CMK (cell line): Measurements from ENCODE around the gene RPS13.
"Not testable (repeated sequence)": the region's sequence is repeated elsewhere in the genome, so short reads cannot be mapped to it uniquely, and the experiment has no call there.

Experiments used
- DNase-seq: peaks from one replicate; pipeline ENCODE4 v3.0.0-alpha.2; 2010; ENCODE audit warnings: low read depth

RPS13 gene

DNA sequence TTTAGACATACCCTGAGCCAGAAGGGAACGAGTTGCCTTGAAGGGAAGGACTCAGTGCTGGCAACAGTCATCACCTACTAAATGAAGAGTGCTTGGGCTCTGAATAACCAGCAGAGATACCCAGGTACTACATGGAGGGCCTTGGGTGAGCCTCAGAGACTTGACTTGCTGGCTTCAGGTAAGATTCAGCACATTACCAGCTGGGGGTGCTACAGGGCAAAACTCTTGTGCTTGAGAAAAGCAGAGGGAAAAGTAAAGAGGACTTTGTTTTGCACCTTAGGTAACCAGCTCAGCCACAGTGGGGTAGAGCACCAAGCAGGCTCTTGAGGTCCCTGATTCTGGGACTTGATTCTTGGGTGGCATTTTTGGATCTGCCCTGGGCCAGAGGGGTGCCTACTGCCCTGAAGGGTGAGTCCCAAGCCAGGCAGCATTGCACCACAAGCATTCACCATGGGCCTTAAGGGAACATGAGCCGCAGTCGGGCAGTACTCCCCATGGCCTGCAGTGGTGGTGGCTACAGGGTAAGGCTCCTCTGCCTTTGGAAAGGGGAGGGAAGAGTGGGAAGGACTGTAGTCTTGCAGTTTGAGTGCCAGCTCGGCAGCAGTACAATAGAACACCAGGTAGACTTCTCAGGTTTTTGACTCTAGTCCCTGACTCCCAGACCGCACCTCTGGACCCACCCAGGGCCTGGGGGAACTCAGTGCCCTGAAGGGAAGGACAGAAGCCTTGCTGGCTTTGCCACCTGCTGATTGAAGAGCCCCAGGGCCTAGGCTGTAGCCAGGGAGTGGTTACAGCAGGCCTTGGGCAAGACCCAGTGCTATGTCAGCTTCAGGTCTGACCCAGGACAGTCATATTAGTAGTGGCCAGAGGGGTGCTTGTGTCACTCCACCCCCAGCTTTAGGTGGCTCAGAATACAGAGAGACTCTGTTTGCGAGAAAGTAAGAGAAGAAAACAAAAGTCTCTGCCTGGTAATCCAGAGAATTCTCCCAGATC lies 40.5 kb downstream of the RPS13 start:
- no peak for DNase-seq

DNA sequence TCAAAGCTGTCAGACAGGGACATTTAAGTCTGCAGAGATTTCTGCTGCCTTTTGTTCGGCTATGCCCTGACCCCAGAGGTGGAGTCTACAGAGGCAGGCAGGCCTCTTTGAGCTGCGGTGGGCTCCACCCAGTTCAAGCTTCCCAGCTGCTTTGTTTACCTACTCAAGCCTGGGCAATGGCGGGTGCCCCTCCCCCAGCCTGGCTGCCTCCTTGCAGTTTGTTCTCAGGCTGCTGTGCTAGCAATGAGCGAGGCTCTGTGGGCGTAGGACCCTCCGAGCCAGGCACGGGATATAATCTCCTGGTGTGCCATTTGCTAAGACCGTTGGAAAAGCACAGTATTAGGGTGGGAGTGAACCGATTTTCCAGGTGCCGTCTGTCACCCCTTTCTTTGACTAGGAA lies 43.4 kb downstream of the RPS13 start:
- not testable (repeated sequence) for DNase-seq

DNA sequence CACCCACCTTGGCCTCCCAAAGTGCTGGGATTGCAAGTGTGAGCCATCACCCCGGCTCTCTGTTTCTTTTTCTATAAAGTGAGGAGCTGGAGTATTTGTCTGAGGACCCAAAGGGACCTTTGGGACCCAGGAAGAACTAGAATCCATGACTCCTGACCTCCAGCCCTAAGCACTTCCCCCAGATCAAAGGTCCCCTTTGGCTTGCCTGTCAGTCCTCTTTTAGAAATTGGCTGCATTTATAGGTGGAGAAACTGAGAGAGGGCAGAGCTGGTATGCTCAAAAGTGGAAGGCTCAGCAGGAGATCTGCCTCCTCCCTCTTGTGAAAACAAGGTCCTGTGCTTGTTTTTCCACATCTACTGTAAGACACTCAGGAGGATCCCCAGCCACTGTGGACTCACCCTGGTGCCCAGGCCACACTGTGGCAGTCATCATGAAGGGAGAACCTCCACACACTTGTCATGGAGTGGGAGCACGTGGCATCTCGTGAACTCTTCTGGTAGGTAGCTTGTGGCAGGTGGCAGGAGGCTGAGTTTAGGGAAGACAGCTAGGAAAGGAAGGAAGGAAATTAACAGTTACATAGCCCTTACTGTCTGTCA lies 50.9 kb downstream of the RPS13 start:
- no peak for DNase-seq

DNA sequence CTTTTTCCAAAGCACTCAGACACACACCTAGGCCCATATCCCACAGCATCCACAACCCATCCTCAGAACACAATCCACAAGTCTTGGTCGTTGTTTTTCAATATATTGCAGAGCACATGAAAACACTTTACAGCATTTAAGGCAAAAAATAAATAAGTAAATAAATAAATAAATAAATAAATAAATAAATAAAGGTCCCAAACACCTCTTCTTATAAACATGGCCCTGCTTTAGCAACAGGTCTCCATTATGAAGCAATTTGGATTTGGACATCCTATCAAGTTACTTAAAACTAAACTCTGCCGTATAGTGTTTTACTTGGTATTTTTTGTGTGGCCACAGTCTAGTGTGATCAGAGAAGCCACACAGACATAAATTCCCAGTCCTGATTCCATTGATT lies 52.5 kb downstream of the RPS13 start:
- no peak for DNase-seq
